OCI-LY3 (cell line): ENCODE measurements around the gene TMEM169.

Experiments used
- H2AFZ ChIP-seq: fragments of 200-600, 300-600 bp; shearing (Covaris generic); 2 replicates; pipeline ENCODE4 v1.6.0; 2014; ENCODE audit warnings: antibody characterized with exemption, low read depth, low read length
- H3K27ac ChIP-seq: fragments of 200-600, 300-600 bp; sonication (generic); 2 replicates; pipeline ENCODE4 v1.5.1; 2014; ENCODE audit warnings: mild to moderate bottlenecking, low read length, moderate library complexity, mixed read lengths
- H3K27me3 ChIP-seq: fragments of 200-600, 300-600 bp; sonication (generic); 2 replicates; pipeline ENCODE4 v1.6.1; 2014; ENCODE audit warnings: low read depth, low read length, mixed read lengths
- H3K36me3 ChIP-seq: fragments of 200-600, 300-600 bp; sonication (generic); replicated peaks from 2 replicates; pipeline ENCODE3; 2014; ENCODE audit warnings: low read depth, low read length, mixed read lengths
- H3K4me1 ChIP-seq: fragments of 300-600, 200-600 bp; sonication (generic); 2 replicates; pipeline ENCODE4 v1.6.1; 2014; ENCODE audit warnings: low read length, mixed read lengths
- H3K4me2 ChIP-seq: fragments of 200-600, 300-600 bp; sonication (generic); 2 replicates; pipeline ENCODE4 v1.6.1; 2014; ENCODE audit warnings: low read length, mixed read lengths
- H3K4me3 ChIP-seq: fragments of 300-600, 200-600 bp; sonication (generic); 2 replicates; pipeline ENCODE4 v1.5.1; 2014; ENCODE audit warnings: antibody characterized with exemption, mild to moderate bottlenecking, low read length, moderate library complexity
- H3K79me2 ChIP-seq: fragments of 300-600, 200-600 bp; shearing (Covaris generic); 2 replicates; pipeline ENCODE4 v1.6.1; 2014; ENCODE audit warnings: mild to moderate bottlenecking, low read length, mixed read lengths
- H3K9ac ChIP-seq: fragments of 300-600, 200-600 bp; shearing (Covaris generic); 2 replicates; pipeline ENCODE4 v1.6.0; 2014; ENCODE audit warnings: mild to moderate bottlenecking, low read length, moderate library complexity
- H3K9me3 ChIP-seq: fragments of 200-600, 300-600 bp; shearing (Covaris generic); 2 replicates; pipeline ENCODE4 v1.6.1; 2014; ENCODE audit warnings: low read length, mixed read lengths; ENCODE audit not compliant: insufficient read depth
- H4K20me1 ChIP-seq: fragments of 200-600, 300-600 bp; sonication (generic); 2 replicates; pipeline ENCODE4 v1.6.1; 2016; ENCODE audit warnings: low read length, mixed read lengths; ENCODE audit not compliant: insufficient read depth
- EZH2phosphoT487 ChIP-seq: fragments of 200-600 bp; shearing (Covaris generic); IDR thresholded peaks from 2 replicates; pipeline ENCODE4 v1.6.1; 2018; ENCODE audit warnings: antibody characterized with exemption, mixed run types, low read depth
- TF ChIP-seq, protein P1 (sequence below): fragments of 200-600, 300-600 bp; sonication (generic); IDR thresholded peaks from 2 replicates; pipeline ENCODE4 v1.5.1; 2014; ENCODE audit warnings: antibody characterized with exemption, low read length, low read depth

TMEM169 gene

DNA sequence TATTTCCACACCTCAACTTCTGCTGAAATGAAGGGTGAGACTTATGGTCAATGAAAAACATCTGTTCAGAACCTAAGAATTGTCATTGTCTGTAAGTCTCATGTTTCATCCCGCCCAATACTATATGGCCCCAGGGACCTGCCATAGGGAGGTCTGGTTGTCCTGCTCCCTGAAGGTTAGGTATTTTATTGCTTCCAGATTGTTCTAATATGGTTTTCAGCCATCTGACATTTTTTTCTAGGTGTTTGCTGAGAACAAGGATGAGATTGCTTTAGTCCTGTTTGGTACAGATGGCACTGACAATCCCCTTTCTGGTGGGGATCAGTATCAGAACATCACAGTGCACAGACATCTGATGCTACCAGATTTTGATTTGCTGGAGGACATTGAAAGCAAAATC lies 34.7 kb downstream of the TMEM169 start:
- Histone ChIP-seq H4K20me1 (0 out of 2 replicates have a peak, but pooled peaks cover 5% of the 10 kb centered on the region), H3K27me3 (no peaks in the 10 kb centered on the region), H3K36me3 (peaks cover 81% of the 10 kb centered on the region), H3K4me3 (no peak overlapping the region), H3K79me2 (peaks cover 89% of the 10 kb centered on the region), H3K4me1 (peaks cover 38% of the 10 kb centered on the region), H3K27ac (no peak overlapping the region), H3K9me3 (no peaks in the 10 kb centered on the region), H3K9ac (no peak overlapping the region), H2AFZ (no peak overlapping the region), H3K4me2 (no peak overlapping the region)
- TF ChIP-seq, protein P1, sequence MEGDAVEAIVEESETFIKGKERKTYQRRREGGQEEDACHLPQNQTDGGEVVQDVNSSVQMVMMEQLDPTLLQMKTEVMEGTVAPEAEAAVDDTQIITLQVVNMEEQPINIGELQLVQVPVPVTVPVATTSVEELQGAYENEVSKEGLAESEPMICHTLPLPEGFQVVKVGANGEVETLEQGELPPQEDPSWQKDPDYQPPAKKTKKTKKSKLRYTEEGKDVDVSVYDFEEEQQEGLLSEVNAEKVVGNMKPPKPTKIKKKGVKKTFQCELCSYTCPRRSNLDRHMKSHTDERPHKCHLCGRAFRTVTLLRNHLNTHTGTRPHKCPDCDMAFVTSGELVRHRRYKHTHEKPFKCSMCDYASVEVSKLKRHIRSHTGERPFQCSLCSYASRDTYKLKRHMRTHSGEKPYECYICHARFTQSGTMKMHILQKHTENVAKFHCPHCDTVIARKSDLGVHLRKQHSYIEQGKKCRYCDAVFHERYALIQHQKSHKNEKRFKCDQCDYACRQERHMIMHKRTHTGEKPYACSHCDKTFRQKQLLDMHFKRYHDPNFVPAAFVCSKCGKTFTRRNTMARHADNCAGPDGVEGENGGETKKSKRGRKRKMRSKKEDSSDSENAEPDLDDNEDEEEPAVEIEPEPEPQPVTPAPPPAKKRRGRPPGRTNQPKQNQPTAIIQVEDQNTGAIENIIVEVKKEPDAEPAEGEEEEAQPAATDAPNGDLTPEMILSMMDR: no peak
- no peak for TF ChIP-seq EZH2phosphoT487

DNA sequence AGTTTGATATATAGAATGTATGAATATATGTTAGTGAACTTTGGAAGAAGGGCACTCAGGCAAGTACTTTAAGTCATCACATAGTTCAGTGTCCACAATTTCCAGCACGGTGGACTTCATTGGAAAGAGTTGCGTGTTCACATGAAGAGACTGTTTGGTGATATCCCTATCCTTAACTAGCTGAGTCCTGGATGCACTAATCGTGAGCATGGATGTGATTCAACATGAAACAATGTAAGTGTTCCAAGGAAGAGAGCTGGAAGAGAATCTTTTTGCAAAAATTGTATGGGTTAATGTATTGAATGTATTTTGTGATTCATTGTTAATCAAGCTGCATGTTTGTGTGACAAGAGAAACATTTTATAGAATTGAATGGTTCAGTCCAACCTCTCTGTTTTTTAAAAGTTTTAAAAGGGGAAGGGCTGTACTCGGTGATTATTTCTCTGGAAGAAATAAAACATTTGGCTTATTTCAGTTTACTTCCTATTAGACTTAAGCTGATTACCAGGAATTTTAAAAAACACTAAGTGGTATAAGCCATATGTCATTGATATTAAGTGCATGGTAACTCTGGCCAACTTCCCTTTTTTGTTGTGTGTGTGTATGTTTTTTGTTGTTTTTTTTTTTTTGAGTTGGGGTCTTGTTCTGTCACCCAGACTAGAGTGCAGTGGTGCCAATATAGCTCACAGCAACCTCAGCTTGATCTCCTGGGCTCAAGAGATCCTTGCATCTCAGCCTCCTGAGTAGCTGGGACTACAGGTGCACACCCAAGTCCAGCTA lies 36.0 kb downstream of the TMEM169 start:
- H4K20me1 ChIP-seq: 0 out of 2 replicates have a peak, but pooled peaks cover 5% of the 10 kb centered on the region

DNA sequence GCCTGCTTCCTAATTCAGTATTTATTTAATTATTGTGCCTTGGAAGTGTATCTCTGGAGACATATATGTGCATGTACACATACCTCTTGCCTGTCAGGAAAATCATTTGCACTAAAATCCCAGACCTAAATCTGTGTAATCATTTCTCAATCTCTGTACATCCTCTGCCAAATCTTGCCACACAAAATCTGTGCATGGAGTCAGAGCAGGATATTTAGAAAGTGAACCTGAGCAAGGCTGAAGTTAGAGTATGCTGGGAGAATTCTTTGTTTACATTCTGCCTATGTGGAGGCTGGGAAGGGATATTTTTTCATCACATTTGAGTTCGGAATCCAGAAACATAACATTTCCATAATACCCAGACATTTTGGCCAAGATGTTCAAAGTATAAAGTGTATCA lies 36.8 kb downstream of the TMEM169 start:
- Histone ChIP-seq H4K20me1 (0 out of 2 replicates have a peak, but pooled peaks cover 5% of the 10 kb centered on the region), H3K27me3 (no peaks in the 10 kb centered on the region), H3K4me2 (no peak overlapping the region), H3K27ac (no peak overlapping the region), H3K36me3 (peaks cover 79% of the 10 kb centered on the region), H2AFZ (no peak overlapping the region), H3K79me2 (peaks cover 82% of the 10 kb centered on the region), H3K4me3 (no peak overlapping the region), H3K9ac (no peak overlapping the region), H3K9me3 (no peaks in the 10 kb centered on the region), H3K4me1 (peaks cover 17% of the 10 kb centered on the region)
- TF ChIP-seq EZH2phosphoT487: no peak
- TF ChIP-seq, protein P1: no peak

More for the DNA sequence above, 36.0 kb downstream of the TMEM169 start:
- H3K27ac ChIP-seq: no peak overlapping the region
- peaks cover 24% of the 10 kb centered on the region for H3K4me1 ChIP-seq
- no peaks in the 10 kb centered on the region for H3K27me3 ChIP-seq
- no peak overlapping the region for H3K4me3 ChIP-seq
- no peak overlapping the region for H3K4me2 ChIP-seq
- H3K9ac ChIP-seq: no peak overlapping the region
- peaks cover 84% of the 10 kb centered on the region for H3K79me2 ChIP-seq
- H2AFZ ChIP-seq: no peak overlapping the region
- H3K36me3 ChIP-seq: peaks cover 79% of the 10 kb centered on the region
- no peaks in the 10 kb centered on the region for H3K9me3 ChIP-seq
- TF ChIP-seq, protein P1: no peak
- TF ChIP-seq EZH2phosphoT487: no peak

DNA sequence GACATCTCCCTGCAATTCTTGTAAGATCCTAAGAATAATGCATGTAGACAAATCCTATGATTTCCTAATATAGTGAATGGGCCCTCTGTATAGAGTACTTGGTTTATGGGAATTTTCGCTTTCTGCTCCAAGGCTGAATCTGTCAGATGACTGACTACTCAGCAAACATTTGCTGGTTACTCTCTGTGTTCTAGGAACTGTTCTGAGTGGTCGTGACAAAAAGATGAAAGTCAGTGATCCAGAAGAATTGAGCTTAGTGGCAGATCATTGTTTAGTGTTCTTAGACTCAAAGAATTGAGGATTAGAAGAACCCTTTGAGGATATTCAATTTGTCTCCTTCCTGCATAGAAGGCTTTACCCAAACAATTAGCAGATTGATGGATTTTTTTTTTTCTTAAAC lies 37.4 kb downstream of the TMEM169 start:
- no peak overlapping the region for H3K9ac ChIP-seq
- H3K4me3 ChIP-seq: no peak overlapping the region
- H3K27ac ChIP-seq: no peak overlapping the region
- no peaks in the 10 kb centered on the region for H3K27me3 ChIP-seq
- H3K79me2 ChIP-seq: peaks cover 82% of the 10 kb centered on the region
- H4K20me1 ChIP-seq: 0 out of 2 replicates have a peak, but pooled peaks cover 2% of the 10 kb centered on the region
- H3K4me1 ChIP-seq: peaks cover 10% of the 10 kb centered on the region
- TF ChIP-seq EZH2phosphoT487: no peak
- TF ChIP-seq, protein P1: no peak
- peaks cover 77% of the 10 kb centered on the region for H3K36me3 ChIP-seq
- H3K4me2 ChIP-seq: no peak overlapping the region
- no peak overlapping the region for H2AFZ ChIP-seq
- no peaks in the 10 kb centered on the region for H3K9me3 ChIP-seq
